ENCODE results near the gene SPATA18.

DNA sequence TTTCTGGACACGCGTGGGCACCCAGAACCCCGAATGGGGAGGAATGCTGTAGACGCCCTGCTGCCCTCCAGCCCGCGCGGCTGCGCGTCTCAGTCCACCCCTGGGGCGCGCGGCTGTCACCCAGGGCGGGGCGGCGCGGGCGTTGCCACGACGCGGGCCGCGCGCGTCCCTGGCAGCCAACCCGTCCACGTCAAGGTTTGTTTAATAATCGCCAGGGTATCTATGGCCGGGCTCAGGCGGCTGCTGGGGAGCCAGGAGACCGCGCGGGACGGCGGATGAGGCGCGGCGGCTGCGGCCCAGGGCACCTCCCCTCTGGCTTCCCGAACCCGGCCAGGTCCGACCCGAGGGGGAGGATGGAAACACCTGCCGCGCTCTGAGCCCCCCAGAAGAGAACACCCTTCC lies at the start of gene SPATA18:
- TF ChIP-seq CBX5 (IDR thresholded peaks at IDR 0.05; ENCODE audit: low read depth, low read length) (no peak), EZH2 (IDR thresholded peaks at IDR 0.05; ENCODE audit: low read depth, low read length, severe bottlenecking) (no peak), SRF (IDR thresholded peaks at IDR 0.05; ENCODE audit: low read depth, low read length) (no peak), SAP30 (IDR thresholded peaks at IDR 0.05; ENCODE audit: insufficient read depth, insufficient replicate concordance, low read length) (no peak), TBP (IDR thresholded peaks at IDR 0.05; ENCODE audit: low read depth, low read length) (no peak), SIX5 (IDR thresholded peaks at IDR 0.05; ENCODE audit: low read depth, low read length) (no peak), TAF1 (IDR thresholded peaks at IDR 0.05; ENCODE audit: low read depth, low read length) (no peak), EP300 (IDR thresholded peaks at IDR 0.05; ENCODE audit: borderline replicate concordance in 1 of 2, low read depth in 2 of 2, low read length in 2 of 2) (no peak), SIRT6 (IDR thresholded peaks at IDR 0.05; ENCODE audit: low read length) (no peak), SIN3A (conservative IDR thresholded peaks at IDR 0.05 in 1 of 2, IDR thresholded peaks at IDR 0.05 in 1 of 2; ENCODE audit: low read depth in 1 of 2, low read length in 2 of 2) (no peak), GTF2F1 (IDR thresholded peaks at IDR 0.05; ENCODE audit: borderline replicate concordance, low read depth, low read length) (no peak), SP2 (IDR thresholded peaks at IDR 0.05; ENCODE audit: low read length) (no peak)
- TF ChIP-seq, protein P1, sequence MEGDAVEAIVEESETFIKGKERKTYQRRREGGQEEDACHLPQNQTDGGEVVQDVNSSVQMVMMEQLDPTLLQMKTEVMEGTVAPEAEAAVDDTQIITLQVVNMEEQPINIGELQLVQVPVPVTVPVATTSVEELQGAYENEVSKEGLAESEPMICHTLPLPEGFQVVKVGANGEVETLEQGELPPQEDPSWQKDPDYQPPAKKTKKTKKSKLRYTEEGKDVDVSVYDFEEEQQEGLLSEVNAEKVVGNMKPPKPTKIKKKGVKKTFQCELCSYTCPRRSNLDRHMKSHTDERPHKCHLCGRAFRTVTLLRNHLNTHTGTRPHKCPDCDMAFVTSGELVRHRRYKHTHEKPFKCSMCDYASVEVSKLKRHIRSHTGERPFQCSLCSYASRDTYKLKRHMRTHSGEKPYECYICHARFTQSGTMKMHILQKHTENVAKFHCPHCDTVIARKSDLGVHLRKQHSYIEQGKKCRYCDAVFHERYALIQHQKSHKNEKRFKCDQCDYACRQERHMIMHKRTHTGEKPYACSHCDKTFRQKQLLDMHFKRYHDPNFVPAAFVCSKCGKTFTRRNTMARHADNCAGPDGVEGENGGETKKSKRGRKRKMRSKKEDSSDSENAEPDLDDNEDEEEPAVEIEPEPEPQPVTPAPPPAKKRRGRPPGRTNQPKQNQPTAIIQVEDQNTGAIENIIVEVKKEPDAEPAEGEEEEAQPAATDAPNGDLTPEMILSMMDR (IDR thresholded peaks at IDR 0.05; ENCODE audit: control extremely low read depth in 1 of 3, insufficient read depth in 1 of 3, low read depth in 1 of 3, low read length in 3 of 3), result no peak
- TF ChIP-seq, protein P2, sequence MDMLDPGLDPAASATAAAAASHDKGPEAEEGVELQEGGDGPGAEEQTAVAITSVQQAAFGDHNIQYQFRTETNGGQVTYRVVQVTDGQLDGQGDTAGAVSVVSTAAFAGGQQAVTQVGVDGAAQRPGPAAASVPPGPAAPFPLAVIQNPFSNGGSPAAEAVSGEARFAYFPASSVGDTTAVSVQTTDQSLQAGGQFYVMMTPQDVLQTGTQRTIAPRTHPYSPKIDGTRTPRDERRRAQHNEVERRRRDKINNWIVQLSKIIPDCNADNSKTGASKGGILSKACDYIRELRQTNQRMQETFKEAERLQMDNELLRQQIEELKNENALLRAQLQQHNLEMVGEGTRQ (IDR thresholded peaks at IDR 0.05; ENCODE audit: low read length), result no peak

Measured in H1 (cell line).